HG02938 (cell line): Measurements from ENCODE around the gene PHLDB1.
"Not testable (repeated sequence)": the region's sequence is repeated elsewhere in the genome, so short reads cannot be mapped to it uniquely, and the experiment has no call there.

ENCODE experiments used
- ATAC-seq: cut with Tn5 transposase; IDR thresholded peaks from one replicate; pipeline ENCODE4 v1.9.1; 2021; ENCODE audit warnings: mild to moderate bottlenecking, moderate library complexity; ENCODE audit not compliant: unreplicated experiment

The PHLDB1 gene

GRCh38 chr11:118682939-118683338 lies 75.5 kb downstream of the PHLDB1 start:
- ATAC-seq: not testable (repeated sequence)

- ATAC-seq: no peak
Observed at GRCh38 chr11:118684187-118684586, 76.8 kb downstream of the PHLDB1 start.

GRCh38 chr11:118687906-118688305 lies 80.5 kb downstream of the PHLDB1 start:
- no peak for ATAC-seq

- not testable (repeated sequence) for ATAC-seq
Observed at GRCh38 chr11:118688339-118688738, 80.9 kb downstream of the PHLDB1 start.

GRCh38 chr11:118688851-118689502 lies 81.6 kb downstream of the PHLDB1 start:
- ATAC-seq: no peak

- no peak for ATAC-seq
Observed at GRCh38 chr11:118689503-118689851, 82.1 kb downstream of the PHLDB1 start.

GRCh38 chr11:118689852-118690552 lies 82.6 kb downstream of the PHLDB1 start:
- ATAC-seq: peak; percentile 75

GRCh38 chr11:118690553-118691304 lies 83.3 kb downstream of the PHLDB1 start:
- no peak for ATAC-seq

- no peak for ATAC-seq
Observed at GRCh38 chr11:118691926-118692830, 84.8 kb downstream of the PHLDB1 start.

- no peak for ATAC-seq
Observed at GRCh38 chr11:118694185-118694584, 86.8 kb downstream of the PHLDB1 start.

- no peak for ATAC-seq
Observed at GRCh38 chr11:118694771-118695170, 87.4 kb downstream of the PHLDB1 start.

- ATAC-seq: no peak
Observed at GRCh38 chr11:118696673-118697226, 89.3 kb downstream of the PHLDB1 start.

- no peak for ATAC-seq
Observed at GRCh38 chr11:118697346-118697745, 89.9 kb downstream of the PHLDB1 start.

- ATAC-seq: no peak
Observed at GRCh38 chr11:118699506-118700220, 92.2 kb downstream of the PHLDB1 start.

GRCh38 chr11:118703563-118704106 lies 96.2 kb downstream of the PHLDB1 start:
- ATAC-seq: no peak

- ATAC-seq: no peak
Observed at GRCh38 chr11:118705111-118705741, 97.8 kb downstream of the PHLDB1 start.

GRCh38 chr11:118705791-118706545 lies 98.6 kb downstream of the PHLDB1 start:
- ATAC-seq: no peak

- ATAC-seq: no peak
Observed at GRCh38 chr11:118706546-118706825, 99.1 kb downstream of the PHLDB1 start.
